ENCODE measurements around the gene F3.

- TF ChIP-seq CTCF (IDR thresholded peaks at IDR 0.05 in 2 of 3, conservative IDR thresholded peaks at IDR 0.05 in 1 of 3; ENCODE audit: borderline replicate concordance in 1 of 3, insufficient read depth in 1 of 3, low read depth in 2 of 3, low read length in 2 of 3) (no peak), EZH2 (IDR thresholded peaks at IDR 0.05) (no peak)
Measured at GRCh38 chr1:94486990-94487389, 54.6 kb downstream of the F3 start.

Measured in HCT116 (cell line).